Esophagus squamous epithelium (tissue), 4 donors: Measurements from ENCODE around the gene SEPHS2.

Experiments
- CTCF ChIP-seq, 6 experiments: fragments of 450-650 bp in 4 of 6; fragments of 200-600 bp in 2 of 6; sonication (generic) in 2 of 6; IDR thresholded peaks; one replicate each; pipeline ENCODE4 v1.5.1; 2016 to 2019; ENCODE audit warnings: antibody characterized with exemption in 6 of 6, mild to moderate bottlenecking in 4 of 6, moderate library complexity in 4 of 6
- POLR2A ChIP-seq, 4 donors: fragments of 450-650 bp; IDR thresholded peaks; one replicate each; pipeline ENCODE4 v1.6.1; 2017; ENCODE audit warnings: antibody characterized with exemption in 4 of 4, mild to moderate bottlenecking in 4 of 4, moderate library complexity in 3 of 4

DNA sequence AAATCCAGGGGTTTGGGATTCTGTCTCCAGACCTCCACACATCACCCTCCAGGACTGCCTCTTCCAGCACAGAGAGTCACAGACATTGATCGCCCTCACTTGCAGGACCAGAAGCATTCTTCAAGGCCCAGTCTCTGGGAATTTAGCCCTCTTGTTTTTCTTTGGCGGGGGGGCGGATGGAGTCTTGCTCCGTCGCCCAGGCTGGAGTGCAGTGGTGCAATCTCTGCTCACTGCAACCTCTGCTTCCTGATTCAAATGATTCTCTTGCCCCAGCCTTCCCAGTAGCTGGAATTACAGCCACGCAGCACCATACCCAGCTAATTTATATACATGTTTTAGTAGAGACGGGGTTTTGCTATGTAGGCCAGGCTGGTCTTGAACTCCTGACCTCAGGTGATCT lies 18.4 kb upstream of the SEPHS2 start:
- TF ChIP-seq CTCF (IDR thresholded peaks at IDR 0.05) (no peak), POLR2A (IDR thresholded peaks at IDR 0.05) (no peak)
